H9 (cell line): Measurements from ENCODE around the gene NDOR1. TPM values are rescaled to one million over a fixed set of nuclear protein-coding genes. Genes with fewer than 3 reads are reported as not detected.
A peak's percentile ranks its signal among the peaks of the same experiment; 100 is the strongest.

ENCODE experiments used
- DNase-seq: peaks from one replicate; pipeline ENCODE4 v3.0.0-alpha.2; 2017
- H2AFZ ChIP-seq: one replicate; pipeline ENCODE4 v1.6.1; 2013; ENCODE audit warnings: mild to moderate bottlenecking, low read length, control low read depth, moderate library complexity
- H2AK5ac ChIP-seq: 2 replicates; pipeline ENCODE4 v1.6.1; 2013; ENCODE audit warnings: low read length, control low read depth, mixed read lengths; ENCODE audit not compliant: insufficient read length
- H2BK120ac ChIP-seq: one replicate; pipeline ENCODE4 v1.6.1; 2013; ENCODE audit warnings: low read depth, mild to moderate bottlenecking, low read length, control low read depth, inconsistent platforms; ENCODE audit not compliant: poor library complexity, severe bottlenecking
- H2BK12ac ChIP-seq: 2 replicates; pipeline ENCODE4 v1.6.1; 2013; ENCODE audit warnings: low read length, control low read depth, mixed read lengths, low read depth; ENCODE audit not compliant: insufficient read length
- H2BK15ac ChIP-seq: 2 replicates; pipeline ENCODE4 v1.6.1; 2013; ENCODE audit warnings: low read depth, low read length, control low read depth
- H2BK20ac ChIP-seq: one replicate; pipeline ENCODE4 v1.6.1; 2013; ENCODE audit warnings: low read depth, mild to moderate bottlenecking, low read length, control low read depth, inconsistent platforms; ENCODE audit not compliant: poor library complexity, severe bottlenecking
- H2BK5ac ChIP-seq: 2 replicates; pipeline ENCODE4 v1.6.1; 2013; ENCODE audit warnings: low read length, control low read depth, mixed read lengths; ENCODE audit not compliant: insufficient read length
- H3K14ac ChIP-seq: 2 replicates; pipeline ENCODE4 v1.6.1; 2013; ENCODE audit warnings: low read length, control low read depth; ENCODE audit not compliant: insufficient read depth
- H3K18ac ChIP-seq: 2 replicates; pipeline ENCODE4 v1.6.1; 2013; ENCODE audit warnings: low read depth, mild to moderate bottlenecking, mixed read lengths, low read length, control low read depth; ENCODE audit not compliant: insufficient read length
- H3K23ac ChIP-seq: 2 replicates; pipeline ENCODE4 v1.6.1; 2013; ENCODE audit warnings: low read length, control low read depth, mixed read lengths, low read depth; ENCODE audit not compliant: insufficient read length
- H3K23me2 ChIP-seq: 2 replicates; pipeline ENCODE4 v1.6.1; 2013; ENCODE audit warnings: low read depth, mild to moderate bottlenecking, mixed read lengths, low read length, control low read depth; ENCODE audit not compliant: insufficient read length, poor library complexity, severe bottlenecking
- H3K27ac ChIP-seq: 2 replicates; pipeline ENCODE4 v1.5.1; 2013; ENCODE audit warnings: low read length, control low read depth, mixed read lengths, low read depth; ENCODE audit not compliant: insufficient read length
- H3K27me3 ChIP-seq: 2 replicates; pipeline ENCODE4 v1.6.1; 2013; ENCODE audit warnings: low read length, control low read depth, inconsistent platforms; ENCODE audit not compliant: insufficient read depth
- H3K4ac ChIP-seq: 2 replicates; pipeline ENCODE4 v1.6.1; 2013; ENCODE audit warnings: low read depth, mild to moderate bottlenecking, control low read depth, inconsistent platforms, low read length, moderate library complexity
- H3K4me1 ChIP-seq: 2 replicates; pipeline ENCODE4 v1.6.1; 2013; ENCODE audit warnings: low read length, control low read depth, inconsistent platforms; ENCODE audit not compliant: insufficient read depth
- H3K4me2 ChIP-seq: 2 replicates; pipeline ENCODE4 v1.6.1; 2013; ENCODE audit warnings: low read length, control low read depth, mixed read lengths; ENCODE audit not compliant: insufficient read length, insufficient read depth
- H3K56ac ChIP-seq: 2 replicates; pipeline ENCODE4 v1.6.1; 2013; ENCODE audit warnings: low read depth, mild to moderate bottlenecking, mixed read lengths, low read length, control low read depth; ENCODE audit not compliant: insufficient read length
- H3K79me1 ChIP-seq: 2 replicates; pipeline ENCODE4 v1.6.1; 2013; ENCODE audit warnings: low read depth, mild to moderate bottlenecking, moderate library complexity, low read length, control low read depth, inconsistent platforms; ENCODE audit not compliant: insufficient read depth, poor library complexity, severe bottlenecking
- H3K79me2 ChIP-seq: 2 replicates; pipeline ENCODE4 v1.6.1; 2013; ENCODE audit warnings: low read length, control low read depth, inconsistent platforms; ENCODE audit not compliant: insufficient read depth
- H3K9ac ChIP-seq: 2 replicates; pipeline ENCODE4 v1.6.1; 2013; ENCODE audit warnings: low read length, control low read depth, mixed read lengths; ENCODE audit not compliant: insufficient read length; ENCODE audit errors: extremely low read depth
- H3K9me3 ChIP-seq: one replicate; pipeline ENCODE4 v1.6.1; 2013; ENCODE audit warnings: low read depth, low read length, inconsistent platforms; ENCODE audit not compliant: control insufficient read depth
- H3T11ph ChIP-seq: one replicate; pipeline ENCODE4 v1.6.1; 2013; ENCODE audit warnings: mild to moderate bottlenecking, low read length, control low read depth, inconsistent platforms
- H4K20me1 ChIP-seq: one replicate; pipeline ENCODE4 v1.6.1; 2013; ENCODE audit not compliant: control insufficient read depth, insufficient read length, insufficient read depth
- H4K5ac ChIP-seq: 2 replicates; pipeline ENCODE4 v1.6.1; 2013; ENCODE audit warnings: low read depth, mild to moderate bottlenecking, mixed read lengths, low read length, control low read depth; ENCODE audit not compliant: insufficient read length
- H4K8ac ChIP-seq: replicated peaks from 2 replicates; pipeline ENCODE4 v1.6.1; 2013; ENCODE audit warnings: low read length, control low read depth, mixed read lengths, low read depth; ENCODE audit not compliant: insufficient read length
- H4K91ac ChIP-seq: 2 replicates; pipeline ENCODE4 v1.6.1; 2013; ENCODE audit warnings: low read depth, mild to moderate bottlenecking, moderate library complexity, mixed read lengths, low read length, control low read depth; ENCODE audit not compliant: insufficient read length
- H3K27ac Mint-ChIP-seq, 3 experiments: 2 replicates in 2 of 3; 3 replicates in 1 of 3; pipeline ENCODE4 v1.8.0; 2020 to 2021; ENCODE audit warnings: mixed read lengths in 3 of 3, mild to moderate bottlenecking in 1 of 3, moderate library complexity in 1 of 3
- H3K27me3 Mint-ChIP-seq: 2 replicates; pipeline ENCODE4 v1.8.0; 2021; ENCODE audit warnings: low read depth, mild to moderate bottlenecking, moderate library complexity, mixed read lengths
- H3K36me3 Mint-ChIP-seq, 3 experiments: 2 replicates in 2 of 3; 3 replicates in 1 of 3; pipeline ENCODE4 v1.8.0; 2020 to 2021; ENCODE audit warnings: low read depth in 3 of 3, mixed read lengths in 3 of 3; ENCODE audit not compliant: insufficient read depth in 1 of 3
- H3K4me1 Mint-ChIP-seq, 2 experiments: 2 replicates each; pipeline ENCODE4 v1.8.0; 2020; ENCODE audit warnings: mixed read lengths in 2 of 2
- H3K4me3 Mint-ChIP-seq, 2 experiments: 2 replicates in 1 of 2; 3 replicates in 1 of 2; pipeline ENCODE4 v1.8.0; 2020 to 2021; ENCODE audit warnings: mild to moderate bottlenecking in 2 of 2, mixed read lengths in 2 of 2, moderate library complexity in 1 of 2
- H3K9me3 Mint-ChIP-seq, 2 experiments: 2 replicates in 1 of 2; 3 replicates in 1 of 2; pipeline ENCODE4 v1.8.0; 2020; ENCODE audit warnings: mild to moderate bottlenecking in 2 of 2, mixed read lengths in 2 of 2, moderate library complexity in 1 of 2
- WGBS: extraction: QIAGEN DNeasy Blood & Tissue Kit; methylation state at CpG from one replicate; pipeline ENCODE4 v1.1.7; 2013; ENCODE audit warnings: missing lambda C conversion rate, low lambda C conversion rate, mixed read lengths; ENCODE audit not compliant: insufficient read length; ENCODE audit errors: extremely low coverage; 5-methylcytosine and 5-hydroxymethylcytosine counted together
- total RNA-seq: library from RNA; stranded (reverse); gene quantifications from 2 replicates; pipeline ENCODE4 v1.2.1, GENCODE V29; 2021
- TF ChIP-seq, protein P1 (sequence below): fragments of 200-600 bp; sonication (generic); conservative IDR thresholded peaks from 3 replicates; pipeline ENCODE4 v1.8.0; 2021; ENCODE audit warnings: antibody characterized with exemption, mild to moderate bottlenecking

NDOR1 gene
- total RNA-seq, 1 experiment from 2014 or later = 44.1 TPM

DNA sequence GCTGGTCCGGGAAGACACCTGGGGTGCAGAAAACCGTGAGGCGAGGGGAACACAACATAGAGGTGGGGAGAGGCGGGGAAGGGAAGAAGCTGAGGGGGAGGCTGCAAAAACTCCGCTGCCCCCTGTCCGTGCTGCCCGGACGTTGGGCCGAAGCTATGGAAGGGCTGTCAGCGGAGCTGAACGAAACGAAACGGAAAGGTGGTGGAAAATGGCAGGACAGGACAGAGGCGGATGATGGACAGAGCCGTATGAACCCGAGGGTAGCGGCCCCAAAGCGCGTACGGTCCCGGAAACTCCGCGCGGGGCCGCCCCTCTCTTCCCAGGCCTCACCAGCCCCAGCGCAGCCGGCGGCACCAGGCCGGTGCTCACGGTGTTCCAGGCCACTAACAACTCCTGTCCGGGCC is 17.4 kb upstream of the NDOR1 start:
- H3K18ac ChIP-seq = peak overlapping the region; percentile 37
- H3K14ac ChIP-seq = no peak overlapping the region
- peaks cover 7 to 56% (median 43%) of the 10 kb centered on the region in 3 experiments; a peak in 6 of 7 replicates for H3K36me3 Mint-ChIP-seq
- H2AFZ ChIP-seq = no peak overlapping the region
- no peak overlapping the region for H2BK5ac ChIP-seq
- no peaks in the 10 kb centered on the region for H3K27me3 ChIP-seq
- no CpG with 5 or more reads among the region's 31 CpGs for WGBS
- H3K27ac ChIP-seq = no peak overlapping the region
- H4K5ac ChIP-seq = no peak overlapping the region
- no peak overlapping the region for H3K4ac ChIP-seq
- peaks cover 13% of the 10 kb centered on the region for H3K23me2 ChIP-seq
- peak overlapping the region; percentile 40 to 95 (median 88); a peak in 5 of 7 replicates for H3K27ac Mint-ChIP-seq
- H3K9me3 Mint-ChIP-seq = no peaks in the 10 kb centered on the region
- H2BK15ac ChIP-seq = no peak overlapping the region
- no peak for DNase-seq
- no peak overlapping the region for H3K23ac ChIP-seq
- peaks cover 2% of the 10 kb centered on the region for H4K20me1 ChIP-seq
- H3K4me2 ChIP-seq = peak overlapping the region; percentile 82
- H2BK120ac ChIP-seq = no peak overlapping the region
- no peaks in the 10 kb centered on the region for H3K9me3 ChIP-seq
- no peak overlapping the region for H4K8ac ChIP-seq
- no peak overlapping the region for H2BK20ac ChIP-seq
- peaks cover 6% of the 10 kb centered on the region for H3K79me1 ChIP-seq
- H3K9ac ChIP-seq = peak overlapping the region; percentile 41
- H2BK12ac ChIP-seq = no peak overlapping the region
- no peaks in the 10 kb centered on the region for H3K27me3 Mint-ChIP-seq
- TF ChIP-seq, protein P1, sequence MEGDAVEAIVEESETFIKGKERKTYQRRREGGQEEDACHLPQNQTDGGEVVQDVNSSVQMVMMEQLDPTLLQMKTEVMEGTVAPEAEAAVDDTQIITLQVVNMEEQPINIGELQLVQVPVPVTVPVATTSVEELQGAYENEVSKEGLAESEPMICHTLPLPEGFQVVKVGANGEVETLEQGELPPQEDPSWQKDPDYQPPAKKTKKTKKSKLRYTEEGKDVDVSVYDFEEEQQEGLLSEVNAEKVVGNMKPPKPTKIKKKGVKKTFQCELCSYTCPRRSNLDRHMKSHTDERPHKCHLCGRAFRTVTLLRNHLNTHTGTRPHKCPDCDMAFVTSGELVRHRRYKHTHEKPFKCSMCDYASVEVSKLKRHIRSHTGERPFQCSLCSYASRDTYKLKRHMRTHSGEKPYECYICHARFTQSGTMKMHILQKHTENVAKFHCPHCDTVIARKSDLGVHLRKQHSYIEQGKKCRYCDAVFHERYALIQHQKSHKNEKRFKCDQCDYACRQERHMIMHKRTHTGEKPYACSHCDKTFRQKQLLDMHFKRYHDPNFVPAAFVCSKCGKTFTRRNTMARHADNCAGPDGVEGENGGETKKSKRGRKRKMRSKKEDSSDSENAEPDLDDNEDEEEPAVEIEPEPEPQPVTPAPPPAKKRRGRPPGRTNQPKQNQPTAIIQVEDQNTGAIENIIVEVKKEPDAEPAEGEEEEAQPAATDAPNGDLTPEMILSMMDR = no peak
- peaks cover 10% of the 10 kb centered on the region; the same call in 1 of the 2 replicates for H3K79me2 ChIP-seq
- no peak overlapping the region for H3T11ph ChIP-seq
- peaks cover 5% of the 10 kb centered on the region; the same call in 1 of the 2 replicates for H3K4me1 ChIP-seq
- H3K56ac ChIP-seq = no peak overlapping the region
- H3K4me3 Mint-ChIP-seq = peak overlapping the region; percentile 90 to 97
- no peak overlapping the region for H2AK5ac ChIP-seq
- H4K91ac ChIP-seq = no peak overlapping the region
- H3K4me1 Mint-ChIP-seq = peaks cover 17 to 22% of the 10 kb centered on the region in 2 experiments
